ENCODE results near the gene POU2AF1.

The POU2AF1 gene

GRCh38 chr11:111309215-111309915 lies 69.7 kb downstream of the POU2AF1 start:
- no peak for DNase-seq

DNA sequence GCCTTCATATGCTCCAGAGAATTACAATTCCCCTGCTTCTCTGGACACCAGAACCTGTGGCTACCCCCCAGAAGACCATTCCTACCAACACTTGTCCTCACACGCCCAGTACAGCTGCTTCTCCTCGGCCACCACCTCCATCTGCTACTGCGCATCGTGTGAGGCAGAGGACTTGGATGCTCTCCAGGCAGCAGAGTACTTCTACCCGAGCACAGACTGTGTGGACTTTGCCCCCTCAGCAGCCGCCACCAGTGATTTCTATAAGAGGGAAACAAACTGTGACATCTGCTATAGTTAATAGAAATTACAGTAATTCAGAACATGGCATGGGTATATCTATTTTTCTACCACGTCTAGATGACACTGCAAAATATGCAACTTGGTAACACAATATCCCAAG lies 70.9 kb downstream of the POU2AF1 start:
- DNase-seq: no peak

DNA sequence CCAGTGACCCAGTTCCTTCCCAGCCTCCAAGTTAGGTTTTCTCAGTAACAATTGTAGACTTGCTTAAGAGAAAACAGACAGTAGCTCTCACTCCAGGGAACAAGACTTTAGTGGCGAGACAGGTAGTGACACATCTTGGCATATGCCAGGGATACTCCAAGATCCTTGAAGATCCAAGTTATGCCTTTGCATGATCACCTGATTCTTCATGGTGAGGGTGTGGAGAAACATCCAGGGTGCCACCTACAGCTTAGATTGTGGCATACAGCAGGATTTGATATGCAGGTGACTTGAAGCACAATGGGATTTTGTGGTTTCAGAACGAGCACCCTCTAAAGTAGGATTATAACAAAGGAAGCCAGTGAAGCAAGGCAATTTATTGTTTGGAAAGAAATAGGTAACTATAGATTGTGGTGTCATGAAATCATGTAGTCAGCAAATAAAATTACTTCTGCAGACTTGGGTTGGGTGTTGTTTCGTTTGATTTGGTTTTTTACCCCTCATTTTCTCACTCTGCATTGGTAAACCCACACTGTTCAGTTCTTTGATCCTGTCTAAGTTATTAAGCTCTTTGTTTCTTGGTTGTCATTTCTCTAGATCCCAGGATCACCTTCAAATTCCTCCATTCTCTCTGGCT lies 71.5 kb downstream of the POU2AF1 start:
- no peak for DNase-seq

GRCh38 chr11:111306321-111306720 lies 72.8 kb downstream of the POU2AF1 start:
- no peak for DNase-seq

DNA sequence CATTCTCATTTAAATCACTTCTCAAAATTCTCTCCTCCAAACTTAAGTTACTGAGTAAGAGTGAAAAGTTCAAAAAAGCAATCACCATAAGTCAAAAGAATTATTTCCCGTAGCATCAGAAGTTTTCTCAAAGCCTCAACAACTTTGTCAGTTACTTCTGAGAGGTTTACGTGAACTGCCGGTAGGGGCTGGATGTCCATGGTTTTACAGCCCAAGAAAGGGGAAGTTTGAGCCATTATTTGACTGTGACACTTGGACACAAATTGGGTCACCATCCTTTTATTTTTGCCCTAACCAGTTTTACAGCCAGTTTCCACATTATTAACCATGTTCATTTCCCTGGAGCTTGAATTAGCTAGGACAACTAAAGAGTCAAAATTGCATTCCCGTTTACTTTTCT lies 73.2 kb downstream of the POU2AF1 start:
- no peak for DNase-seq

GRCh38 chr11:111305162-111305802 lies 73.8 kb downstream of the POU2AF1 start:
- no peak for DNase-seq

GRCh38 chr11:111303461-111303860 lies 75.6 kb downstream of the POU2AF1 start:
- no peak for DNase-seq

DNA sequence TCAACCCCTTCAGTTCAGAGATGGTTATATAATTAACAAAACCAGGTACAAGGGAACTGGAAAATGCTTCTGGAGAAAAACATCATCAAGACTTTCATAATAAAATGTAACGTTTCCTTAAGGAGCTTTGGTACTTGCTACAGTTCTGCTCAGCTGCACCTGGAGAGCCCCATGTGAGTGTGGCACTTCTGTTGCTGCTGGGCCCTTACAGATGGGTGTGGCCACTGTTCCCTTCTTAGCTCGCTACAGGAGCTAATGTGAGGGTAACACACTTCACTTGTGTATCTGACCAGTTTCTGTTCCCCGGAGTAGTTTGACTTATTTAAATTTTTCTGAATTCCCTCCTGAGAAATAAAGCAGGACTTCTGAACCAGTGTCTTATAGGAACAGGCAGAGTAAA lies 76.8 kb downstream of the POU2AF1 start:
- no peak for DNase-seq

Measured in activated naive CD4-positive, alpha-beta T cell (primary cell).